Neural progenitor cell (in vitro differentiated cells): ENCODE measurements around the gene FRY. TPM values are rescaled to one million over a fixed set of nuclear protein-coding genes. Genes with fewer than 3 reads are reported as not detected.

ENCODE experiments used
- DNase-seq: peaks from one replicate; pipeline ENCODE4 v3.0.0-alpha.2; 2016; ENCODE audit warnings: low spot score
- H2AFZ ChIP-seq: fragments of 200-600 bp; sonication (generic); replicated peaks from 2 replicates; pipeline ENCODE4 v1.6.1; 2016; ENCODE audit warnings: antibody characterized with exemption
- H3F3A ChIP-seq: fragments of 200-600 bp; sonication (generic); 2 replicates; pipeline ENCODE4 v1.6.1; 2016; ENCODE audit warnings: antibody characterized with exemption, low read depth
- H3K27ac ChIP-seq: fragments of 200-600 bp; sonication (generic); 2 replicates; pipeline ENCODE4 v1.5.1; 2016; ENCODE audit warnings: mild to moderate bottlenecking
- H3K27me3 ChIP-seq: fragments of 200-600 bp; sonication (generic); 2 replicates; pipeline ENCODE4 v1.6.1; 2016; ENCODE audit warnings: mild to moderate bottlenecking, moderate library complexity
- H3K36me3 ChIP-seq: fragments of 200-600 bp; sonication (generic); 2 replicates; pipeline ENCODE4 v1.5.1; 2016
- H3K4me1 ChIP-seq: fragments of 200-600 bp; sonication (generic); 2 replicates; pipeline ENCODE4 v1.6.1; 2016; ENCODE audit warnings: mixed run types
- H3K4me2 ChIP-seq: fragments of 200-600 bp; sonication (generic); 2 replicates; pipeline ENCODE4 v1.6.1; 2016
- H3K4me3 ChIP-seq: fragments of 200-600 bp; sonication (generic); 2 replicates; pipeline ENCODE4 v1.5.1; 2016
- H3K79me2 ChIP-seq: fragments of 200-600 bp; sonication (generic); 2 replicates; pipeline ENCODE4 v1.6.1; 2016; ENCODE audit warnings: low read depth
- H3K9ac ChIP-seq: fragments of 200-600 bp; sonication (generic); 2 replicates; pipeline ENCODE4 v1.6.1; 2016
- H3K9me3 ChIP-seq: fragments of 200-600 bp; sonication (generic); 2 replicates; pipeline ENCODE4 v1.5.1; 2016; ENCODE audit warnings: low read depth
- H4K20me1 ChIP-seq: fragments of 200-600 bp; sonication (generic); 2 replicates; pipeline ENCODE4 v1.6.1; 2016; ENCODE audit warnings: low read depth
- H3K27ac Mint-ChIP-seq: 3 replicates; pipeline ENCODE4 v1.8.0; 2021; ENCODE audit warnings: mixed read lengths
- H3K27me3 Mint-ChIP-seq: 2 replicates; pipeline ENCODE4 v1.8.0; 2022; ENCODE audit warnings: low read depth, mild to moderate bottlenecking, inconsistent platforms, moderate library complexity, mixed read lengths; ENCODE audit not compliant: insufficient read depth
- H3K36me3 Mint-ChIP-seq: 3 replicates; pipeline ENCODE4 v1.8.0; 2021; ENCODE audit warnings: mixed read lengths
- H3K4me1 Mint-ChIP-seq: 3 replicates; pipeline ENCODE4 v1.8.0; 2021; ENCODE audit warnings: mixed read lengths
- H3K4me3 Mint-ChIP-seq: 3 replicates; pipeline ENCODE4 v1.8.0; 2021; ENCODE audit warnings: mild to moderate bottlenecking, moderate library complexity, mixed read lengths
- H3K9me3 Mint-ChIP-seq: 3 replicates; pipeline ENCODE4 v1.8.0; 2020; ENCODE audit warnings: mixed read lengths
- CTCF ChIP-seq: fragments of 200-600 bp; sonication (generic); IDR thresholded peaks from 2 replicates; pipeline ENCODE4 v1.5.1; 2017; ENCODE audit warnings: antibody characterized with exemption, mild to moderate bottlenecking
- EZH2 ChIP-seq: fragments of 200-600 bp; sonication (generic); IDR thresholded peaks from 2 replicates; pipeline ENCODE4 v1.6.1; 2017; ENCODE audit warnings: antibody characterized with exemption, mild to moderate bottlenecking, moderate library complexity
- EZH2phosphoT487 ChIP-seq: fragments of 200-600 bp; sonication (generic); IDR thresholded peaks from 2 replicates; pipeline ENCODE4 v1.6.1; 2017; ENCODE audit warnings: antibody characterized with exemption
- total RNA-seq: library from RNA; depleted of rRNA; stranded (reverse); fragments of >200 nt; gene quantifications from 2 replicates; pipeline ENCODE4 v1.2.3, GENCODE V29; 2015; ENCODE audit warnings: low replicate concordance

The FRY gene
- total RNA-seq, 1 donor from 2014 or later, result 12.6 TPM

- Histone ChIP-seq H3K27ac (no peak overlapping the region), H3K36me3 (no peaks in the 10 kb centered on the region), H3K9me3 (no peaks in the 10 kb centered on the region), H3K79me2 (no peaks in the 10 kb centered on the region), H3K27me3 (no peaks in the 10 kb centered on the region), H3K9ac (no peak overlapping the region), H4K20me1 (no peaks in the 10 kb centered on the region), H3K4me2 (no peak overlapping the region), H3K4me3 (no peak overlapping the region), H3K4me1 (no peaks in the 10 kb centered on the region), H3F3A (no peaks in the 10 kb centered on the region), H2AFZ (no peak overlapping the region)
- H3K4me3 Mint-ChIP-seq, result no peak overlapping the region
- no peak for DNase-seq
- H3K9me3 Mint-ChIP-seq, result no peaks in the 10 kb centered on the region
- no peaks in the 10 kb centered on the region for H3K27me3 Mint-ChIP-seq
- H3K36me3 Mint-ChIP-seq, result no peaks in the 10 kb centered on the region
- no peak overlapping the region for H3K27ac Mint-ChIP-seq
- no peaks in the 10 kb centered on the region for H3K4me1 Mint-ChIP-seq
- TF ChIP-seq EZH2 (no peak), CTCF (no peak), EZH2phosphoT487 (no peak)
These were observed 116.4 kb downstream of the FRY start for GRCh38 chr13:32147976-32148375.

GRCh38 chr13:32150239-32150638 lies 118.7 kb downstream of the FRY start:
- Histone ChIP-seq H3K36me3 (no peaks in the 10 kb centered on the region), H4K20me1 (no peaks in the 10 kb centered on the region), H3K79me2 (no peaks in the 10 kb centered on the region), H3K4me3 (no peak overlapping the region), H3K27ac (no peak overlapping the region), H2AFZ (no peak overlapping the region), H3K9ac (no peak overlapping the region), H3K4me1 (no peaks in the 10 kb centered on the region), H3K4me2 (no peak overlapping the region), H3K9me3 (no peaks in the 10 kb centered on the region), H3F3A (no peaks in the 10 kb centered on the region), H3K27me3 (no peaks in the 10 kb centered on the region)
- Mint-ChIP-seq H3K36me3 (no peaks in the 10 kb centered on the region), H3K27me3 (no peaks in the 10 kb centered on the region), H3K4me3 (no peak overlapping the region), H3K4me1 (no peaks in the 10 kb centered on the region), H3K9me3 (no peaks in the 10 kb centered on the region), H3K27ac (no peak overlapping the region)
- TF ChIP-seq CTCF (no peak), EZH2phosphoT487 (no peak), EZH2 (no peak)
- no peak for DNase-seq

GRCh38 chr13:32150794-32151193 lies 119.2 kb downstream of the FRY start:
- Mint-ChIP-seq H3K9me3 (no peaks in the 10 kb centered on the region), H3K27me3 (no peaks in the 10 kb centered on the region), H3K4me3 (no peak overlapping the region), H3K4me1 (no peaks in the 10 kb centered on the region), H3K36me3 (no peaks in the 10 kb centered on the region), H3K27ac (no peak overlapping the region)
- no peak for DNase-seq
- no peaks in the 10 kb centered on the region for H4K20me1 ChIP-seq
- H2AFZ ChIP-seq, result no peak overlapping the region
- H3K79me2 ChIP-seq, result no peaks in the 10 kb centered on the region
- H3K27me3 ChIP-seq, result no peaks in the 10 kb centered on the region
- H3K9me3 ChIP-seq, result no peaks in the 10 kb centered on the region
- no peak overlapping the region for H3K4me2 ChIP-seq
- H3K36me3 ChIP-seq, result no peaks in the 10 kb centered on the region
- no peaks in the 10 kb centered on the region for H3K4me1 ChIP-seq
- H3F3A ChIP-seq, result no peaks in the 10 kb centered on the region
- H3K9ac ChIP-seq, result no peak overlapping the region
- H3K27ac ChIP-seq, result no peak overlapping the region
- H3K4me3 ChIP-seq, result no peak overlapping the region
- TF ChIP-seq CTCF, result no peak
- TF ChIP-seq EZH2, result no peak
- TF ChIP-seq EZH2phosphoT487, result no peak

GRCh38 chr13:32151240-32151639 lies 119.7 kb downstream of the FRY start:
- no peaks in the 10 kb centered on the region for H3K9me3 Mint-ChIP-seq
- TF ChIP-seq EZH2, result no peak
- no peak for TF ChIP-seq CTCF
- no peak for TF ChIP-seq EZH2phosphoT487

More at GRCh38 chr13:32151240-32151639, 119.7 kb downstream of the FRY start:
- H3K4me3 ChIP-seq, result no peak overlapping the region
- no peaks in the 10 kb centered on the region for H3K79me2 ChIP-seq
- no peaks in the 10 kb centered on the region for H3F3A ChIP-seq
- H3K27me3 Mint-ChIP-seq, result no peaks in the 10 kb centered on the region
- H3K4me2 ChIP-seq, result no peak overlapping the region
- H3K27me3 ChIP-seq, result no peaks in the 10 kb centered on the region
- no peaks in the 10 kb centered on the region for H3K9me3 ChIP-seq
- H2AFZ ChIP-seq, result no peak overlapping the region
- no peak for DNase-seq
- no peak overlapping the region for H3K27ac ChIP-seq
- no peaks in the 10 kb centered on the region for H3K4me1 ChIP-seq
- no peak overlapping the region for H3K27ac Mint-ChIP-seq
- no peaks in the 10 kb centered on the region for H3K36me3 ChIP-seq
- no peaks in the 10 kb centered on the region for H4K20me1 ChIP-seq
- H3K9ac ChIP-seq, result no peak overlapping the region
- no peaks in the 10 kb centered on the region for H3K4me1 Mint-ChIP-seq
- H3K36me3 Mint-ChIP-seq, result no peaks in the 10 kb centered on the region
- H3K4me3 Mint-ChIP-seq, result no peak overlapping the region
